Naive thymus-derived CD8-positive, alpha-beta T cell (primary cell): Measurements from ENCODE around the gene ALS2CL. TPM values are rescaled to one million over a fixed set of nuclear protein-coding genes. Genes with fewer than 3 reads are reported as not detected.

ENCODE experiments used
- ATAC-seq, 2 donors: fragments of 150-1000 bp; cut with Tn5 transposase in 1 of 2; sonication (Bioruptor Pico), chemical (Tn5 transposase) in 1 of 2; 1 replicate in 1 of 2; 2 replicates in 1 of 2; pipeline ENCODE4 v1.10.0; 2021; ENCODE audit warnings: mild to moderate bottlenecking in 2 of 2, moderate library complexity in 2 of 2
- POLR2A ChIA-PET: fragments of 350-600 bp; sonication (Branson Sonifier 250); formaldehyde crosslinking; loops from one replicate; lab custom pipeline; 2021; ENCODE audit warnings: antibody characterized with exemption; lab: Charles Lee
- DNase-seq, 10 donors: peaks; one replicate each; pipeline versions ENCODE4 v3.0.0 to v3.0.0-alpha.2; 2020 to 2022
- H3K27ac Mint-ChIP-seq, 10 donors: one replicate each; pipeline ENCODE4 v1.8.0; 2020 to 2022; ENCODE audit warnings: mild to moderate bottlenecking in 10 of 10, mixed read lengths in 10 of 10, moderate library complexity in 4 of 10, inconsistent platforms in 1 of 10
- H3K27me3 Mint-ChIP-seq, 5 donors: one replicate each; pipeline ENCODE4 v1.8.0; 2021 to 2022; ENCODE audit warnings: mixed read lengths in 5 of 5
- H3K36me3 Mint-ChIP-seq, 3 donors: one replicate each; pipeline ENCODE4 v1.8.0; 2020 to 2022; ENCODE audit warnings: mixed read lengths in 3 of 3, mild to moderate bottlenecking in 2 of 3, inconsistent platforms in 1 of 3
- H3K4me1 Mint-ChIP-seq, 4 donors: one replicate each; pipeline ENCODE4 v1.8.0; 2021 to 2022; ENCODE audit warnings: mixed read lengths in 4 of 4
- H3K4me3 Mint-ChIP-seq, 10 donors: one replicate each; pipeline ENCODE4 v1.8.0; 2020 to 2022; ENCODE audit warnings: mild to moderate bottlenecking in 10 of 10, mixed read lengths in 10 of 10, moderate library complexity in 6 of 10, inconsistent platforms in 1 of 10
- H3K9me3 Mint-ChIP-seq, 9 donors: one replicate each; pipeline ENCODE4 v1.8.0; 2020 to 2022; ENCODE audit warnings: mixed read lengths in 9 of 9, mild to moderate bottlenecking in 3 of 9, inconsistent platforms in 1 of 9, moderate library complexity in 1 of 9
- polyA plus RNA-seq, 3 donors: library from polyadenylated mRNA; unstranded; fragments of 300-500 nt; fragmentation: Illumina TruSeq; gene quantifications; one replicate each; pipeline ENCODE4 v1.2.3, GENCODE V29; 2021
- total RNA-seq, 8 experiments: library from RNA in 2 of 8; stranded (reverse) in 2 of 8; gene quantifications; one replicate each; pipeline ENCODE4 v1.2.3 and lab custom pipeline; 2021 to 2026

The ALS2CL gene
- total and polyA plus RNA-seq, 5 experiments from 2014 or later, result 0.48 to 10.2 (median 1.2) TPM

DNA sequence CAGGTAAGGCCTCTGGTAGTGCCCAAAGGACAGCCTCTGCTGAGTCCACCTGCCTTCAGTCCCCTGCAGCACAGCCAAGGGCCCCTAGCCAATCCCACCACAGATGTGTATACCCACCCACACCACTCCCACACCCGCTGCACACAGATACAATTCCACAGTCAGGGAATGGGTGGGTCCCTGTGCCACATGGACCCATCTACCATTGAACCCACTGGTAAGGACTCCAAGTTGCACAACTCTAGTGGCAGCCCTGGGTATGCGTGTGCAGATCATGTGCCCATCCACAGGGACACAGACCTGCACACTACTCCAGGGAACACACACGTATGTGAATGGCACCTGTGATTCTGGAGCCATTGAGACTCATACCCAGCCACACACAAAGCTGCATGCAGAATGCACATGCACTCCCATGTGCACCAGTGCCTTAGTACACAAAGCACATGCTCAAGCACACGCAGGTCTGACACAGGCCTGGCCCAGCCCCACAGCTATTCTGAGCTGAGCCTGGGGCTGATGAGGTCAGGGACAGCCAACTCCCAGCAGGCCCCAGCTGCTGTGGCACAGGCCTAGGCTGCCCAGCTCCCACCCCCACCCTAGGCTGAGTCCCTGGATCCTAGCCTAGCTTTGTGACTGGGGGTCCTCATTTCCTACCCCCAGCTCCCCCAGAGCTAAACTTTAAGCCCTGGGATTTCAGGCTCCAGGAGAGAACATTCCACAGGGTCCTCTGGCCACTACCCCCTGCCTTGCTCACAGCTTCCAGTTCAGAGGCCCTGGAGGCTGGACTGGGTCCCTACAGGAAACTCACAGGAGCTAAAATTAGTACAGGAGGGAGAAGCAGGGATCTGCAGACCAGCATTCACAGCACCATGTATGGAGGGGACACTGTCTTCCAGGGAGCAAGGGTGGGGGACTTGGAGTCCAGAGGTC, 2.7 kb upstream of the ALS2CL start:
- Mint-ChIP-seq H3K4me3 (peak overlapping the region in 9 of 10 donors; percentile 20 to 84 (median 72)), H3K9me3 (no peaks in the 10 kb centered on the region), H3K4me1 (peaks cover 27 to 60% (median 42%) of the 10 kb centered on the region in 4 donors), H3K27me3 (peaks cover 0 to 1% (median 0%) of the 10 kb centered on the region in 5 donors), H3K36me3 (no peaks in the 10 kb centered on the region), H3K27ac (peak overlapping the region; percentile 51 to 94 (median 86))
- no peak for DNase-seq
- no peak for ATAC-seq
- POLR2A ChIA-PET, result interaction anchor here (1.1 kb wide), 1 partner anchor 149 kb away, joined by 4 read pairs; no protein-coding TSS in a partner anchor

DNA sequence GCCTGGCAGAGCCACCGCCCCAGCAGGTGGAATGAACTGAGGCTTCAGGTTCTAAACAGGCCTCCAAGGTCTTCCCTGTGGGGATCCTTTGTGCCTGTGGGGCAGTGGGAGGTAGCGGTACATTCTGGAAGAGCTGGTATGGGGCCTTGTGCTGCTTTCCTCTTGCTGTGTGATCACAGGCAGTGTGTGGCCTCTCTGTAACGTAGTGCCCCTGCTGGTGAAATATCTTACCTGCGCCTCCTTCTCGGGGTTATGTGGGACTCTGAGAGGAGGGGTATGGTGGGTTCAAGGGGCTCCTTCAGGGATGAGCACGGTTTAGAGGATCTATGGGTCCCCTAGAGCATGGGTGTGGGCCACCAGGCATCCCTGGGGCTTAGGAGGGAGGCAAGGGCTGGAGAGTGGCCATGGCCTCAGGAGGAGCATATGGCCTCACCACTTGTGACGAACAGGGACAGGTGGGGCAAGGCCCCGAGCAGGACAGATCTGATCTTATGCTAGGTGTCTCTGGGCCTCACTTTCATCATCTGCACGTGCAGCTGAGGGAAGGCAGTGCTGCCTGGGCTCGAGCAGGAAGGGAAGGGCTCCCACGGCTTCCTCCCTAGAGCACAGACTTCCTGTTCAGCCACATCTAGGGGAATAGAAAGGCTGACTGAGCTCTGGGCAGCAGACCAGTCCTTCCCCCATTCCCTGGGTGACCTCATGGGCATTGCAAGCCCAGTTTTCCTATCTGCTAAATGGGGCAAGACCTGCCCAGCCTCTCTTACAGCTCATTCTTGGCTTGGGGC, 1.9 kb upstream of the ALS2CL start:
- peak in 6 of 10 donors; percentile 24 to 58 (median 46) for DNase-seq
- H3K36me3 Mint-ChIP-seq, result no peaks in the 10 kb centered on the region
- peak overlapping the region; percentile 31 to 84 (median 70) for H3K4me3 Mint-ChIP-seq
- POLR2A ChIA-PET, result interaction anchor here (1.1 kb wide), 1 partner anchor 150 kb away, joined by 4 read pairs; no protein-coding TSS in a partner anchor
- peak in 1 of 2 donors; percentile 38 for ATAC-seq
- no peaks in the 10 kb centered on the region for H3K9me3 Mint-ChIP-seq
- peaks cover 0 to 1% (median 0%) of the 10 kb centered on the region in 5 donors for H3K27me3 Mint-ChIP-seq
- peaks cover 27 to 64% (median 49%) of the 10 kb centered on the region in 4 donors for H3K4me1 Mint-ChIP-seq
- H3K27ac Mint-ChIP-seq, result peak overlapping the region; percentile 64 to 94 (median 86)

DNA sequence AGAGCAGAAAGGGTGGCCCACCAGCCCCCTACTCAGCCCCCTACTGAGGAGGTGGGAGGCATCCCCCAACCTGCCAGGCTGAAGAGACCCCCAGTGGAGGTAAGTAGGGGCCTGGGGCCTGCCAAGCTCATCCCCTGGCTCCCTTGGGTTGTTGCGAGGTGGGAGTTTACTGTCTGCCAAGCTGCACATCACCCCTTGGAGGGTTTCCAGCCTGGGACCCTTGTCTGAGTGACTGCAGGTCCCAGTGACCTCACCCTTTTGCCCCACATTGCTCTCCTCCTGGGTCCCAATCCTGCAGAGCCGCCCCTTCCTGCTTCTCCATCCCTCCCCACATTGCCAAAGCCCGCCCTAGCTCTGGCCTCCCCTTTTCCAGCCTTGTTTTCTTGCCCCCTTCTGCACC, 1.0 kb upstream of the ALS2CL start:
- H3K27ac Mint-ChIP-seq, result peak overlapping the region in 7 of 10 donors; percentile 10 to 93 (median 71)
- peaks cover 27 to 62% (median 54%) of the 10 kb centered on the region in 4 donors for H3K4me1 Mint-ChIP-seq
- H3K27me3 Mint-ChIP-seq, result peaks cover 0 to 3% (median 0%) of the 10 kb centered on the region in 5 donors
- ATAC-seq, result no peak
- no peaks in the 10 kb centered on the region for H3K9me3 Mint-ChIP-seq
- POLR2A ChIA-PET, result no interaction called here
- no peaks in the 10 kb centered on the region for H3K36me3 Mint-ChIP-seq
- H3K4me3 Mint-ChIP-seq, result peak overlapping the region in 9 of 10 donors; percentile 12 to 84 (median 62)
- no peak for DNase-seq

DNA sequence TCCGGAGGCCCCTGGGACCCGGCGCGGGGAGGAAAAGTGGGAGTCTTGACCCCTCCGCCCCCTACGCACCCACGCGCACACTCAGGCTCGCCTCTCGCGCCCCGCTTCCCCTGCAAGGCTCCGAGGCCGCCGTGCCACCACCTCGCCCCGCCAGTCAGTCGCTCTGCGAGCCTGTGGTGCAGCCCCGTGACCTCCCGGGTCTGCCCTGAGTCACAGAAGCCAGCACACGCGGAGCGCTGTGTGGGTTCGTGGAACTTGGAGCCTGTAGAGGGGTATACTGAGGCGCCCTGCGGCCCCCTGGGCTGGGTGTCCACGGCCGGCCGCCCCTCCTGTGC, 380 bp upstream of the ALS2CL start:
- peak in 4 of 10 donors; percentile 22 to 73 (median 40) for DNase-seq
- Mint-ChIP-seq H3K4me1 (peaks cover 27 to 59% (median 54%) of the 10 kb centered on the region in 4 donors), H3K27me3 (peaks cover 0 to 3% (median 0%) of the 10 kb centered on the region in 5 donors), H3K4me3 (peak overlapping the region in 9 of 10 donors; percentile 24 to 89 (median 64)), H3K27ac (peak overlapping the region in 2 of 10 donors; percentile 32 to 64), H3K36me3 (no peaks in the 10 kb centered on the region), H3K9me3 (no peaks in the 10 kb centered on the region)
- ATAC-seq, result peak; percentile 59 to 62
- POLR2A ChIA-PET, result interaction anchor here (1.1 to 1.2 kb wide), 2 partner anchors 64 to 155 kb away, joined by 3 to 4 read pairs; no protein-coding TSS in a partner anchor

DNA sequence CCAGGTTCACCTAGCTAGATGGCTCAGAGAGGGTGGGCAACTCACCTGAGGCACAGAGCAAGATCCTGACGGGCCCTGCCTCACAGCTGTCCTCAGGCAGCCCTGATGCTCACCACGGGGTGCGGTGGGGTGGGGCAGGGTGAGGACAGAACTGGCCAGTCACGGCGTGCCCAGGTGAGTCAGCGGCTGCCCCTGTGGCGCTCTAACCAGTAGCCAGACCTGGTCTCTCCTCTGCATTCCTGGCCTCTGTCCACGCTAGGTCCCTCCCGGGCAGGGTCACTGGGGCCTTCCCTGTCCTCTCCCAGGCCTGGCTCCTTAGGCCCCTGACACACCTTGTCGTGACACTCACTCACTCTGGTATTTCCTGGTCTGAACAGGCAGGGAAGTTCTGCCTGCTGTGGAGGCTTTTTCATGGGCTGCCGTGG, 901 bp downstream of the ALS2CL start:
- peak overlapping the region in 9 of 10 donors; percentile 29 to 93 (median 83) for H3K27ac Mint-ChIP-seq
- H3K4me1 Mint-ChIP-seq, result peaks cover 27 to 59% (median 49%) of the 10 kb centered on the region in 4 donors
- H3K36me3 Mint-ChIP-seq, result no peaks in the 10 kb centered on the region
- ATAC-seq (no peak), DNase-seq (peak in 1 of 10 donors; percentile 11)
- peak overlapping the region; percentile 72 to 90 (median 86) for H3K4me3 Mint-ChIP-seq
- POLR2A ChIA-PET, result interaction anchor here (1.2 kb wide), 1 partner anchor 63 kb away, joined by 3 read pairs; no protein-coding TSS in a partner anchor
- no peaks in the 10 kb centered on the region for H3K9me3 Mint-ChIP-seq
- H3K27me3 Mint-ChIP-seq, result peaks cover 0 to 3% (median 0%) of the 10 kb centered on the region in 5 donors

DNA sequence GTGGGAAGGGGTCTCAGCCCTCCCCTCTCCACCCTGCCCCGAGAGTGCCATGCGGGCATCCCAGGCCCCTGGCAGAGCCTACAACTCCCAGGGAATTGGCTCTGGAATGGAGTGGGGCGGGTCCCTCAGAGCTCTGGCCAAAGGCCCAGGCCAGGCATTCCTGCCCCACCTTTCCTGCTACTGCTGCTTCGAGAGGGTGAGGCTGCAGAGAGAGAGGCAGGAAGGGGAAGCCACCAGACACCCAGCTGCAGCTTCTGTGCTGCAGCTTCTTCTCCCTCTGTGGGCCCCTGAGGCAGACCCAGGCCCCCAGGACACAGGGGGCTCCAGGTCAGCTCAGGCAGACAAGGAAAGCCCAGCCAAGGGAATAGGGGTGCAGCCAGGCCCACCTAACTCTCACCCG, 2.7 kb downstream of the ALS2CL start:
- DNase-seq (no peak), ATAC-seq (no peak)
- POLR2A ChIA-PET, result interaction anchor here (0.7 kb wide), 1 partner anchor 194 kb away, joined by 4 read pairs; no protein-coding TSS in a partner anchor
- Mint-ChIP-seq H3K27me3 (peaks cover 0 to 3% (median 0%) of the 10 kb centered on the region in 5 donors), H3K36me3 (no peaks in the 10 kb centered on the region), H3K4me3 (peak overlapping the region in 1 of 10 donors; percentile 51), H3K9me3 (no peaks in the 10 kb centered on the region), H3K4me1 (peaks cover 22 to 54% (median 37%) of the 10 kb centered on the region in 4 donors), H3K27ac (no peak overlapping the region)

DNA sequence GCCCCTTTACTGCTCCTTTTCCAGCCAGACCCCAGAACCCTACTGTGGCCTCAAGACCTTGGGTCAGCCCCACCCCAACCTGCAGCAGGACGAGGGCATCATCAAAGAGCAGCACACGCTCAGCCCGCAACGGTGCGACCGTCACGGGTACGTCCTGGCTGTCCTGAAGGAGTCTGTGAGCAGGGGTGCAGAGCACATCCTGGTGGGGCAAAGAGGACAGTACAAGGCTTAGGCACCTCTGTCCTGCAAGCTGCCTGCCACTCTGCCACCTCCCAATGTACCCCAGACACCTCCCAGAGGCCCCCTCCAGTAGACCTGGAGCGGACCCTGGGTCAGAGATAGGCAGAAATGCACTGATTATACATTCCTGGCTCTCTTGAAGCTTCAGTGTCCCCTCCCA, 8.0 kb downstream of the ALS2CL start:
- POLR2A ChIA-PET, result no interaction called here
- Mint-ChIP-seq H3K36me3 (peaks cover 0 to 4% (median 0%) of the 10 kb centered on the region in 3 donors), H3K4me3 (no peak overlapping the region), H3K9me3 (no peaks in the 10 kb centered on the region), H3K27ac (peak overlapping the region in 1 of 10 donors; percentile 48), H3K27me3 (peaks cover 0 to 3% (median 0%) of the 10 kb centered on the region in 5 donors), H3K4me1 (peaks cover under 1 to 8% (median 2%) of the 10 kb centered on the region in 4 donors)
- ATAC-seq (no peak), DNase-seq (no peak)

DNA sequence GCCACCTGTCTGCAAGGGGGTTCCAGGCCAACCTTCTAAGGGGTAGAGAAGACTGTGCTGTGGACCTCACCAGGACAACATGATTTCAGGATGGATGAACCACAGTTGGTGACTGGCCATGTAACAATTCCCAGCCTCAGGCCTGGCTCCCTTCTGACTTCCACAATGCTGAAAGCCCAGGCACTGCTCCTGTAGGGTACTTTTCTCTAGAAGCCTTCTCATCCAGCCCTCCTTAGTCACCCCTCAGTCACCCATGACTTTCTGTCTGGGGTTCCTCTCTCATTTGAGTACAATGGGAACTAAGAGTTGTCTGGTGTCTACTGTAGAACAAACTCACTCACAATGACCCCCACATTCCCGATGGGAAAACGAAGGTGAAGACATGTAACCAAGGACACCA, 8.6 kb downstream of the ALS2CL start:
- Mint-ChIP-seq H3K27me3 (peaks cover 0 to 3% (median 0%) of the 10 kb centered on the region in 5 donors), H3K4me3 (no peak overlapping the region), H3K4me1 (peaks cover 0 to 4% (median 2%) of the 10 kb centered on the region in 4 donors), H3K27ac (peak overlapping the region in 1 of 10 donors; percentile 58), H3K36me3 (peaks cover 0 to 4% (median 0%) of the 10 kb centered on the region in 3 donors), H3K9me3 (no peaks in the 10 kb centered on the region)
- POLR2A ChIA-PET, result no interaction called here
- ATAC-seq, result no peak
- no peak for DNase-seq

DNA sequence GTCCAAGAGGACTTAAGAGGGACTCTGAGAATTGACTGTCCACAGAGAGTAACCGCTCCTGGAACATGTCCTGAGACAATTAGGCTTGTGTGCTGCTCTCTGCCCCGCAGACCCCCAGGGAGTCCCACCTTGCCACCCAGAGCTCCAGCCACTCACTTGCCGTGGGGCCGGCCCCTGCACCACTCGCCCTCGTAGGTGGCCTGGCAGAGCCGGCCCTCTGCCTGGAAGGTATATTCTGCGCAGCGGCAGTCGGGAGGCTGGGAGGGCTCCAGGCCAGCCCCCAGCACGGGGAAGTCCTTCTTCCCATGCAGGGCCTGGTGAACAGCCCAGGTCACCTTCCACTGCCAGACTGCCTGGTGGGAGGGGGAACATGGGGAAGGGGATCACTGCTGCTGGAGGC, 10.5 kb downstream of the ALS2CL start:
- Mint-ChIP-seq H3K36me3 (peaks cover 0 to 4% (median 0%) of the 10 kb centered on the region in 3 donors), H3K9me3 (no peaks in the 10 kb centered on the region), H3K4me3 (no peak overlapping the region), H3K27ac (no peak overlapping the region), H3K4me1 (no peaks in the 10 kb centered on the region), H3K27me3 (no peaks in the 10 kb centered on the region)
- ATAC-seq (no peak), DNase-seq (no peak)
- POLR2A ChIA-PET, result no interaction called here

DNA sequence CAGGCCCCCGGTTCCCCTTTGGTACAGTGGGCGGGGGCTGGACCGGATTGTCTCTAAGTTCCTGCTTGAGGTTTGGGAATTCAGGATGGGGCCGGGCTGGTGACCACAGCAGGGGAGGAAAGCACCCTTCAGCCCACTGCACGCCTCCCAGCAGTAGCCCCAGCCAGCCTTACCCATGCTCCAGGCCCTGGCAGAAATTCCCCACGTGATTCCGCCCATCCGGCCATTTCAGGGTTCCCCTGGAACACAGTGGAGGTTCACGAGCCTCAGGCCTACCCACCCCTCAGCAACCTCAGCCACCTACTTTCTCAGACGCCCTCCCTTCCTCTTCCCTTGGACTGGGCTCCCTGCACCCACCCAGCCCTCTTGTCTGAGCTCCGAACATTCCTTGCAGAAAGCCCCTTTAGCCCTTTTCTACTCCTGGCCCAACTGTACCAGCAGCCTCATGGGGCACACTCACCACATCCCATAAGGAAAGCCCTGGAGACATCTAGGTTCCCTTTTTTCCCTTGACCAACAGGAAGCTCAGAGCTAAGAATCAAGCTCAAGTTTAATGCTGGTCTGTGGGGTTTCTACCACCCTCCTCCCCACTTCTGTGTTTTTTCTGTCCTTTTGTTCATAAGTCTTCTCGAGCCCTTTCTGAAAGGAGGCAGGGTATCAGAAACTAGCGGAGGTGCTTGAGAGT, 11.5 kb downstream of the ALS2CL start:
- H3K4me3 Mint-ChIP-seq, result no peak overlapping the region
- ATAC-seq (no peak), DNase-seq (no peak)
- peaks cover 0 to 4% (median 0%) of the 10 kb centered on the region in 3 donors for H3K36me3 Mint-ChIP-seq
- POLR2A ChIA-PET, result no interaction called here
- H3K27ac Mint-ChIP-seq, result peak overlapping the region in 4 of 10 donors; percentile 6 to 73 (median 42)
- no peaks in the 10 kb centered on the region for H3K27me3 Mint-ChIP-seq
- no peaks in the 10 kb centered on the region for H3K4me1 Mint-ChIP-seq
- no peaks in the 10 kb centered on the region for H3K9me3 Mint-ChIP-seq

DNA sequence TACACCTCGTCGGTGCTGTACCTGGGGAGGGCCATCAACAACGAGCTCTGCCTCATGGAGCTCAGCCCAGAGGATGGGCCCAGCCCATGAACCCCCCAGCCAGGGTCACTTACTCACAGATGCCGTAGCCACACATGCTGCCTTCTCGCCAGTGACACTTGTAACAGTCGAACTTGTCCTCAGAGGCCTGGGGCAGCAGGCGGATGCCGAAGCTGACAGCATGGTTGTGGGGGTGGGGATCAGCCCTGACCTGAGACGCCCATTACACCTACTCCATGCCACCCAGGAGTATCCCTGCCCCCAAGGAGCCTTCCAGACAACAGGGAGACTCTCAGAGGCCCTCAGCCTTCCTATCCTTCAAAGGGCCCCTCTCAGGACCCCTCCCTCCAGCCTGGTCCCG, 12.1 kb downstream of the ALS2CL start:
- no peaks in the 10 kb centered on the region for H3K9me3 Mint-ChIP-seq
- POLR2A ChIA-PET, result no interaction called here
- peaks cover 0 to 4% (median 0%) of the 10 kb centered on the region in 3 donors for H3K36me3 Mint-ChIP-seq
- no peak for ATAC-seq
- no peak overlapping the region for H3K4me3 Mint-ChIP-seq
- no peak for DNase-seq
- no peaks in the 10 kb centered on the region for H3K27me3 Mint-ChIP-seq
- H3K27ac Mint-ChIP-seq, result no peak overlapping the region
- H3K4me1 Mint-ChIP-seq, result no peaks in the 10 kb centered on the region
